Endometrial microvascular endothelial cells (primary cell): ENCODE measurements around the gene SLC35F4. TPM values are rescaled to one million over a fixed set of nuclear protein-coding genes. Genes with fewer than 3 reads are reported as not detected.

ENCODE experiments used
- in situ Hi-C: cut with HindIII; loops from 2 replicates; pipeline ENCODE4 v1.10.0; 2017; ENCODE audit warnings: low sequenced_read_pairs, low pct_unique_long_range_greater_than_20kb; ENCODE audit errors: inconsistent ontology term
- total RNA-seq: library from RNA; depleted of rRNA; stranded (reverse); fragments of >200 nt; gene quantifications from one replicate; pipeline ENCODE4 v1.2.3, GENCODE V29; 2015; ENCODE audit errors: inconsistent ontology term

SLC35F4 gene
- total RNA-seq, 1 donor from 2014 or later = not detected

DNA sequence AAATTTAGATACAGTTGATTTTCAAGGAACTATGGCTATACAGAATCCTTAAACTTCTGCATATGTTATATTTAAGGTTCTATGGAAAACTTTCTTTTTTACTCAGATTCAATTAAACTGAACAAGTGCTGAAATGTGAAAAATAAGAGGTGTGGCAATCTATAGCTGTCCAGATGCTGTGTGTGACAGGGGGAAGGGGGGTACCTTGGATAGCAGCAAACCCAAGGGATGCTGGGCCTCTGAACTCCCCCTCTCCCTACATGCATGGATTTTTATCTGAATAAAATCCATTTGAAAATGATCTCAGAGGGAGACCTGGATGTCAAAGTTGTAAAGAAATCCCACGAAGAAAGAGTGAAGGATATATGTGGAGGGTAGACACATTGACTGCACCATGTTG lies 289.4 kb downstream of the SLC35F4 start:
- in situ Hi-C loops = no loop called here

DNA sequence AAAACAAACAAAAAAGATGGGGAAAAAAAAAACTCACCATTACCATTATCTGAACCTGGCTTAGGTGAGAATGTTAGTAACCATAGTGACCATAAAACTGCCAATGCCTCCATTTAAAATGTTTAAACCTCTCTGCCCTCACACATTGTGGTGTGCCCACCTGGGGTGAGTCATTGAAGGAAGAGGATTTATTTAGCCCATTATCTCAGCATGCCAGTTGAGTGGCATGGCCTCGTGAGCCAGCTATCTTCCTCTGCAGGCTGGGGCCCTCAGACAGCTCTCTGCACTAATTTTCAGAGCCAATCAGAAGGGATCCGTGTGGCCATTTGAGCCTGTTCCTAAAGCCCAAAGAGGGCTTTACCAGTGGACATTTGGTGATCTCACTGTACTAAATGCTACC lies 290.4 kb downstream of the SLC35F4 start:
- in situ Hi-C loops = no loop called here

DNA sequence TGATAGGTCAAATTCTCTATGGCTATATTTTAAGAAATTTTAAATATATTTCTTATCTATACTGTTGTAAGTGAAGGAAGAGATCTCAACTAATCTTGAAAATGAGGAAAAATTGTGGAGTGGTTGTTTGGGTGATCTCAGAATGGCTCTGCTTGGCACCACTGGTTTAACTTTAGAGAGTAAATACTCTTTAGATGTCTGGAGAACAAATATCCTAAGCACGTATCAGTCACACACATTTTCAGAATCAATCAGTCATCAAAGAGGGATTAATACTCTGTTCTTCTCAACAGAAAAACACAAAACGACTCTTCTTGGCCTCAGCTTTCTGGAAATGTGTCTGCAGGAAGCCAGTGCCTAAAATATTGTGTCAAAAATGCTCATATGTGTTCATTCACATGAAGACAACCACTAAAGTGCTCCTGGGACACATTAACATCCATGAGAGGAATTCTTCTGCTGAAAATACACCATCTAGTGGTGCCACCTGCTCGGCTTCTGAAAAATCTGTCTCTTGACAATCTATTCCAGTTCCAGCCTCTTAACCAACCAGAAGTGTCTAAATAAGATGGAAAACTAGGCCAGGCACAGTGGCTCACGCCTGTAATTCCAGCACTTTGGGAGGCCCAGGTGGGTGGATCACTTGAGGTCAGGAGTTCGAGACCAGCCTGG lies 291.1 kb downstream of the SLC35F4 start:
- in situ Hi-C loops = no loop called here

DNA sequence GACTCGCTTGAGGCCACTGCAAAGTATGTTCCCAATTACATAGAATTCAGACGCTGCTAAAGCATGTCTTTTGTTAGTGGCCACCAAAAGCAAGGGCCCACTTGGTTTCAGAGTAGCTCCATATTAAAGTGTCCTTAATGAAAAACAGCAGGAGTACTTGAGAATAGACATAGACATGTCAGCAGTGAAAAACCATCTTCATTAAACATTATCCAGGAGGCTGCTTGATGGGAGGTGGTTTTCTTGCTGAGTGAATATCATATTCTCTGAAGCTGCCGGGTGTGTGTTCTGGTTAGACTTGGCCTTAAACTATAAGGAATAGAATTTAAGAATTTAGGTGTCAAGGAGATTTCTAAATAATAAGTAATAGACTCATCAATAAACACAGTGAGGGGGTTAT lies 292.7 kb downstream of the SLC35F4 start:
- in situ Hi-C loops = no loop called here

DNA sequence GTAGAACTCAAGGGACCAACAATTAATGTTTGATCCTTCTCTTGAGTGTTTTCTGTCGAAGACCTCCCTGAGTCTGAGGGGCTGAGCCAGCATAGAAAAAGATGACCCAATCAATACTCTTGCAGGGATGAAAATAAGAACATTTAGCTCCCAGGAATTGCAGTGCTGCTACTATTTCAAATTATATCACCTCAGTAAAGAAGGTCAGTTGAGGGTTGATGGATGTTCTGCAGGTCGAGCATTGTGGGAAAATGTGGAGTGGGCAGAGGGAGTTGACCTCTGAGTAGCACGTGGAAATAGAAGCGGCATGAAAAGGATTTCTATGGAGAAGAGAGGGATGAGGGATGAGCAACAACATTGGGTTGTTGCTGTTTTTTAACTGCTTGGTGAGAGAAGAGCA lies 297.3 kb downstream of the SLC35F4 start:
- in situ Hi-C loops = no loop called here

DNA sequence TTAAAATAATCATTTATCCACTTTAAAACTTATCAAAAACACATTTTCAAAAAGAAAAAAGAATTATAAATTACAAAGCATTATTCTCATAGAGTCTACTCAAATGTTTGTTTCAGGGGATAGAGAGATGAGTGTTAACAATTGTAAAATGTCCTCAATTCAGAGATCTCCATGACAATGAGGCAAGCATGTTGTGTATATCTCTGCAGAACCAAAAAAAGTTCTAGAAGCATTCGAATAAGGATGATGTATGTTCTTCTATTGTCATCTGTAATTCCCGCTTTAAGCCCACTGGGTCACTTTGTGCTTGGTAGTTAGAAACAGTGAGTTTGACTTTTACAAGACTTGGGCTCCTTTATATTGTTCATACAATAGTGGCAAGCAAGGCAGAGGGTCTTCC lies 298.7 kb downstream of the SLC35F4 start:
- in situ Hi-C loops = no loop called here

DNA sequence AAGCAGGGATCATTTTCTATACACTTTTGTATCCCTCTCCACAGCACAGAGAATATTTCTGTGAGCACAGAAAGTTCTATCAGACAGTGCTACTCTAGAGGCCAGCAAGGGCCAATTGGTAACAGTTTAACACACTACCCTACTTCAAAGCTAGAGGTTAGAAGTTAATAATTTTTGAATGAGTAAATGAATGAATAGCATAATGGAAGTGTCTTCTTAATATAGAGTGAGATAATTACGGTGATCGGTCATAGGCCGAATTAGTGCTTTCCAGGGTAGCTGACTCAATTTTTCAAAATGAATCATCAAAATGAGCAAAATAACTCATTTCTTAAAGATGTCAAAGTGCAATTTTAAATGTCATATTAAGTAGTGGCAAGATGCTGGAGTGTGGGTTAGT lies 305.2 kb downstream of the SLC35F4 start:
- in situ Hi-C loops = no loop called here

DNA sequence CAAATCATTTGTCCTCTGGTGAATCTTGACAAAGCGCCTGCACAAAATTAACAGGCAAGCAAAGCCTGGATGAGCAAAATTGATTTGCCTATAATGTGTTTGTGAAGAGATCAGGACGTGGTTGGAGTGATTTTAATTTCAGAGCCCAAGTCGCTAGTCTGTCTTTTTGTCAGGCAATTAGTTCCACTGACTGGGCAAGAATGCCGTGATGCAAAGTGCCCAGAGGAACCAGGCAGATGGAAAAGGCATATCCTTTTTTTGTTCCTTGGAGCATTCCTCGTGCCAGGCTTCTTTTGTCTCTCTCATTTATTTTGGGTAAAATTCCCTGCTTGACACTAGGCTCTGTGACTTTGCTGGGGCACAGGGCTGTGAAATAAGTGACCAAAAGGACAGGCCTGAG lies 306.3 kb downstream of the SLC35F4 start:
- in situ Hi-C loops = no loop called here

DNA sequence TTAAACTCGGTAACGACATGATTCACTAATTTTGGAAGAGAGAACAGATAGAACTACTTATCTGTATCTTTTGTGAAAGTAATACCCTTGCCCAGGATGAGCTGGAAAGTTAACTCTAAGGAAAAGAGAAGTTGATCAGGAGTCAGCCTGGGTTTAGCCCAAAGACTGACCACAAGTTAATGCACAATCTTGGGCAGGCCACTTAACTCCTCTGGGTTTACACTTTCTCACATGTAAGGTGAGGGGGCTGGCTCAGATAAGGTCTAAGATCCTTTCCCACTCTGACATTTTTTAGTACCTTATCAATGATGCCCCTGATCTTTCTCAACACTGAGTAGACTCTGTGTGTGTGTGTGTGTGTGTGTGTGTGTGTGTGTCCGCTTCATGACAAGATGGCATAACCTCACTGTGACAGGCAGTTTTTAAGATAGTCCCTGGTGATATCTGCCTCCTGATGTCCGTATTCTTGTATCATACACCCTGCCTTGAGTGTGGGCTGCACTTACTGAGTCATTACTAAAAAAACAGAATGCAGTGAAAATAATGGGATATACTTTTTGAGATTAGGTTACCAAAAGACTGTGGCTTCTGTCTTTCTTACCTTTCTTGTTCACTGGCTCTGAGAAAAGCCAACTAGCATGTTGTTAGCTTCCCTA lies 316.0 kb downstream of the SLC35F4 start:
- in situ Hi-C loops = no loop called here

DNA sequence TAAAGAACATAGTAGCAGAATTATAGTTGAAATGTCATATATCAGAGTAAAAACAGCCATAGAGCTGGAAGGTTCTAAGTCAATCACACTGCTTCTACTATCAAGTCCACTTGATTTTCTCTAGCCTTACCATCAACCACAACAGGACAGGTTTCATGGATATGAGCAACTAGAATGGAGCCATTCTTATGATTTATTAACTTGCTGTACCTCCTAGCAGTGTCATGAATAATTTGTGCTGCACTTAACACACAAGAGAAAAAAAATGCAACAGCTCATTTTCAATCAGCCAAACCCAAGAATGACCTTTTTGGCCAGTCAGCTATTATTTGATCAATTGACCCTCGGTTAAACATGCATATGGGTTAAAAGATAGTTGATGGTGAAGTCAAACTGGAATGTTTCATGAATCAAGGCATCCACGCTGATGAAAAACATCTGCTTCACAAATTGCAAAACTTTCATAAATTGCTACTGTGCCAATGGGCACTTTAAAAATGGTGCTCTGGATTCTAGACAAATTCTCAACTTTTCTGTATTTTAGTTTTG lies 316.8 kb downstream of the SLC35F4 start:
- in situ Hi-C loops = no loop called here

DNA sequence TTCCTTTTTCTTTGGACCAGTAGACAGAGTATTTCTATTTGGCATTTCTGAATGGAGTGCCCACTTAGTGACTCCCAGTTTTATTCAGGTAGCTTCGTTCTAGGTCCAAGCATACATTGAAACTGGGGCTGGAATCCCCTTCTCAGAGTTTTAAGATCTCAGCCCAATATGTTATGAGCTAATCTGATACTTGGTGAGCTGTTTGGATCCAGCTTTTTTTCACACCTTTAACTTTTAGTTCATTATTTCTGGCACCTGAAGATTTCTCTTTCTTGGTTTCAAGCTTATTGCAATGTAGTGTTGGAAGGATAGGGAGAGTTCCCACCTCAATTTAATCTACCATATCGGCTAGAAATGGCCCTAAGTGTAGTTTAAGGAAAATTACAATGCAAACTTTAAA lies 318.8 kb downstream of the SLC35F4 start:
- in situ Hi-C loops = no loop called here

DNA sequence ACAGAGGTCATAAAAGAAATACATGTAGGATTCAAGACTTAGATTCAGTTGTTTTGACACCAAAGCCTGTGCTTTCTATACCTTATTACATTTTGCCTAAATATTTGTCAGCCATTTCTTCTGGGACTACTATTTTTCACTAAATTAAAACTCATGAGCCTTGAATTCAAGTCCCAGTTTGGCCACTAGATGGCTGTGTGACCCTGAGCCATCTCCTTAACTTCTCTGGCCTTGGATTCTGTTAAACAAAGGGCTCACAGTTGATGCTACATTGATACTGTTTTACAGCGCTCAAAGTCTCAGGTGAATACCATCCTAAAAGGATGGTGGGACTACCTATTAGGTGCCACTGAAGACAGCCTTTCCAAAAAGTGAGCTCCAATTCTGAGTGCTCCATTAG lies 332.7 kb downstream of the SLC35F4 start:
- in situ Hi-C loops = no loop called here

DNA sequence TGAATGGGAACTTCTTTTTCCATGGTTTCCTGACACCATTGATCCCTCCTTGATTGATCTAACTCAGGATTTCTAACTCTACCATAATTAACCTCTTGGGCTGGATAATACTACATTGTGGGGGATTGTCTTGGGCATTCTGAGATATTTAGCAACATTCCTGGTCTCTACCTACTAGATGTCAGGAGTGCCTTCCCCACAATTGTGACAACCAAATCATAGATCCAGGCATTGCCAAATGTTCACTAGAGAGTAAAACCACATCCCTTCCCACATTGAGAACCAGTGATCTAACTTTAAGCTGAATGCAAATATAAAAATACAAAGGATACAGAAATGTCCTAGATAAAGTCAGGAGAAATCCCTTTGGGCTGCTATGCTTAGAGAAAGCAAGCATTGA lies 335.3 kb downstream of the SLC35F4 start:
- in situ Hi-C loops = no loop called here

DNA sequence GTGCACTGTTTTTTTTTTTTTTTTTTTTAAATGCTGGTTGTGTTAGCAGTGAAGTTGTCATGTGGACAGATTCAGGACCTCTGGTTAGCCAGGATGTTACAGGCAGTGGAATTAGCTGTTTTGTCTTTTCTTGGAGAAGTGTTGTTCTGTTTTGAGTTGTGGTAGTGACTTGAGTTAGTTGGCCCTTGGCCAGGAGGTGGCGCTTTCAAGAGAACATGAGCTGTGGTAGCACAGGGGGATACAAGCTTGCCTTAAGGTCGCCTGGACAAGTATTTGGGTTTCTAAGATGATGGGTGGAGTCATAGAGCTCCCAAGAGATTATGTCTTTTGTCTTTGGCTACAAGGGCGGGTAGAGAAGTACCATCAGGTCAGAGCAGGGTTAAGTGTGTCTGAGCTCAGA lies 338.9 kb downstream of the SLC35F4 start:
- in situ Hi-C loops = no loop called here

DNA sequence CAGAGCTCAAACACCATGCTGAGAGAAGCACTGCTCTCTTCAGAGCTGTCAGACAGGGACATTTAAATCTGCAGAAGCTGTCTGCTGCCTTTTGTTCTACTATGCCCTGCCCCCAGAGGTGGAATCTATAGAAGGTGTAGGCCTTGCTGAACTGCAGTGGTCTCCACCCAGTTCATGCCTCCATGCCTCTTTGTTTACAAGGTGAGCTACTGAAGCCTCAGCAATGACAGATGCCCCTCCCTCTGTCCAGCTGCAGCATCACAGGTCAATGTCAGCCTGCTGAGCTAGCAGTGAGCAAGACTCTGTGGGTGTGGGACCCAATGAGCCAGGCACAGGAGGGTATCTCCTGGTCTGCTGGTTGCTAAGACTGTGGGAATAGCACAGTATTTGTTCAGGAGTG lies 346.8 kb downstream of the SLC35F4 start:
- in situ Hi-C loops = no loop called here
